Measurements from ENCODE around the gene PRRG4.
"Not testable (repeated sequence)": the region's sequence is repeated elsewhere in the genome, so short reads cannot be mapped to it uniquely, and the experiment has no call there.

The PRRG4 gene

GRCh38 chr11:32887707-32888383 lies 58.1 kb downstream of the PRRG4 start:
- DNase-seq = not testable (repeated sequence)

- not testable (repeated sequence) for DNase-seq
These were observed 58.6 kb downstream of the PRRG4 start for GRCh38 chr11:32888384-32888710.

GRCh38 chr11:32888805-32889204 lies 59.1 kb downstream of the PRRG4 start:
- no peak for DNase-seq

- no peak for DNase-seq
These were observed 61.3 kb downstream of the PRRG4 start for GRCh38 chr11:32890843-32891656.

- no peak for DNase-seq
These were observed 62.1 kb downstream of the PRRG4 start for GRCh38 chr11:32891657-32892354.

GRCh38 chr11:32892355-32893092 lies 62.8 kb downstream of the PRRG4 start, which contains the start of gene QSER1:
Gene QSER1, plus strand, starts transcription at chr11:32892811. Its CDS starts 315 bp downstream, at chr11:32893126.
- peak; percentile 61 for DNase-seq

GRCh38 chr11:32893093-32893342 lies 63.3 kb downstream of the PRRG4 start:
- DNase-seq = no peak

- peak; percentile 27 for DNase-seq
These were observed 63.8 kb downstream of the PRRG4 start for GRCh38 chr11:32893343-32894148.

- no peak for DNase-seq
These were observed 64.6 kb downstream of the PRRG4 start for GRCh38 chr11:32894149-32894827.

GRCh38 chr11:32894921-32895320 lies 65.2 kb downstream of the PRRG4 start:
- no peak for DNase-seq

- no peak for DNase-seq
These were observed 65.7 kb downstream of the PRRG4 start for GRCh38 chr11:32895471-32895870.

GRCh38 chr11:32897103-32897502 lies 67.4 kb downstream of the PRRG4 start:
- no peak for DNase-seq

GRCh38 chr11:32899438-32899837 lies 69.7 kb downstream of the PRRG4 start:
- DNase-seq = no peak

GRCh38 chr11:32902089-32902665 lies 72.5 kb downstream of the PRRG4 start:
- no peak for DNase-seq

GRCh38 chr11:32905028-32905667 lies 75.4 kb downstream of the PRRG4 start:
- DNase-seq = no peak

Measured in activated effector memory CD4-positive, alpha-beta T cell treated with Interleukin-2 at 50 U/mL for 16 hours (primary cell).